Keratinocyte (primary cell): ENCODE measurements around the gene KLHL33. TPM values are rescaled to one million over a fixed set of nuclear protein-coding genes. Genes with fewer than 3 reads are reported as not detected.

Experiments used
- DNase-seq: peaks from one replicate; pipeline ENCODE4 v3.0.0-alpha.2; 2011; ENCODE audit warnings: low read depth, missing footprints, low spot score
- FAIRE-seq: peaks from 2 replicates; lab custom pipeline; 2011; peaks lifted over from hg19 to GRCh38; lab: Jason Lieb, UNC
- H2AFZ ChIP-seq: 2 replicates; pipeline ENCODE4 v1.6.0; 2012; ENCODE audit warnings: low read length, control low read depth, inconsistent platforms; ENCODE audit not compliant: control insufficient read depth
- H3K27ac ChIP-seq: 2 replicates; pipeline ENCODE4 v1.5.1; 2011; ENCODE audit warnings: low read length; ENCODE audit not compliant: control insufficient read depth, insufficient read depth
- H3K27me3 ChIP-seq: 3 replicates; pipeline ENCODE4 v1.6.0; 2011; ENCODE audit warnings: low read length; ENCODE audit not compliant: control insufficient read depth, insufficient read depth; ENCODE audit errors: extremely low read depth
- H3K36me3 ChIP-seq, 2 experiments: 2 replicates in 1 of 2; 3 replicates in 1 of 2; pipeline ENCODE4 v1.5.1; 2011; ENCODE audit warnings: low read length in 2 of 2, mild to moderate bottlenecking in 1 of 2; ENCODE audit not compliant: control insufficient read depth in 2 of 2, insufficient read depth in 2 of 2; ENCODE audit errors: extremely low read depth in 1 of 2
- H3K4me1 ChIP-seq: 3 replicates; pipeline ENCODE4 v1.5.1; 2011; ENCODE audit warnings: low read length; ENCODE audit not compliant: control insufficient read depth, insufficient read depth; ENCODE audit errors: extremely low read depth
- H3K4me2 ChIP-seq: 3 replicates; pipeline ENCODE4 v1.6.0; 2011; ENCODE audit warnings: low read depth, low read length; ENCODE audit not compliant: control insufficient read depth, insufficient read depth; ENCODE audit errors: extremely low read depth
- H3K4me3 ChIP-seq, 3 experiments: fragments of 200-600 bp in 1 of 3; sonication (generic) in 1 of 3; 2 replicates in 2 of 3; 3 replicates in 1 of 3; pipeline ENCODE4 v1.5.1; 2011 to 2016; ENCODE audit warnings: low read length in 3 of 3, mild to moderate bottlenecking in 3 of 3, control low read depth in 2 of 3, inconsistent platforms in 1 of 3, low read depth in 1 of 3, mixed read lengths in 1 of 3, mixed run types in 1 of 3, moderate library complexity in 1 of 3; ENCODE audit not compliant: control insufficient read depth in 2 of 3, insufficient read depth in 2 of 3; ENCODE audit errors: extremely low read depth in 1 of 3
- H3K79me2 ChIP-seq: 2 replicates; pipeline ENCODE4 v1.6.0; 2012; ENCODE audit warnings: low read length; ENCODE audit not compliant: control insufficient read depth, insufficient read depth
- H3K9ac ChIP-seq: 3 replicates; pipeline ENCODE4 v1.6.0; 2011; ENCODE audit warnings: low read length; ENCODE audit not compliant: control insufficient read depth, insufficient read depth; ENCODE audit errors: extremely low read depth
- H3K9me1 ChIP-seq: 3 replicates; pipeline ENCODE4 v1.6.0; 2011; ENCODE audit warnings: low read length; ENCODE audit not compliant: control insufficient read depth, insufficient read depth; ENCODE audit errors: extremely low read depth
- H3K9me3 ChIP-seq: 2 replicates; pipeline ENCODE4 v1.5.1; 2012; ENCODE audit warnings: low read depth, low read length; ENCODE audit not compliant: control insufficient read depth
- H4K20me1 ChIP-seq: 3 replicates; pipeline ENCODE4 v1.6.0; 2011; ENCODE audit warnings: low read length; ENCODE audit not compliant: control insufficient read depth, insufficient read depth; ENCODE audit errors: extremely low read depth
- CTCF ChIP-seq, 3 experiments: IDR thresholded peaks in 1 of 3; conservative IDR thresholded peaks in 1 of 3; optimal IDR thresholded peaks in 1 of 3; 2 replicates in 2 of 3; 3 replicates in 1 of 3; pipeline versions ENCODE3 to v1.5.1; 2011; ENCODE audit warnings: low read length in 3 of 3, mild to moderate bottlenecking in 3 of 3, moderate library complexity in 2 of 3, control low read depth in 1 of 3, inconsistent platforms in 1 of 3; ENCODE audit not compliant: insufficient read depth in 2 of 3; ENCODE audit errors: extremely low read depth in 1 of 3
- EZH2 ChIP-seq: IDR thresholded peaks from one replicate; pipeline ENCODE4 v1.6.1; 2012; ENCODE audit warnings: inconsistent platforms, mild to moderate bottlenecking, low read length, moderate library complexity
- dilution Hi-C: fragments of 300-500 bp; cut with MboI; formaldehyde crosslinking; loops from one replicate; pipeline ENCODE4 v1.7.0; 2020; ENCODE audit warnings: low sequenced_read_pairs; ENCODE audit not compliant: extremely low pct_ligation_motif_present
- polyA plus RNA-seq, 5 experiments: library from polyadenylated mRNA; depleted of rRNA in 3 of 5; stranded (reverse) in 3 of 5; stranded (forward) in 1 of 5; unstranded in 1 of 5; fragments of >200 nt; gene quantifications; 1 replicate in 1 of 5; 2 replicates in 3 of 5; 3 replicates in 1 of 5; pipeline versions ENCODE4 v1.2.1 to v1.2.3, GENCODE V29; 2011 to 2012; ENCODE audit warnings: missing spikeins in 2 of 5, low read depth in 1 of 5, low replicate concordance in 1 of 5

Gene KLHL33
- polyA plus RNA-seq, 1 donor (not counting 4 experiments of a cell fraction or from before 2014, with no cell fraction given) = not detected

- Histone ChIP-seq H4K20me1 (no peaks in the 10 kb centered on the region), H3K79me2 (no peaks in the 10 kb centered on the region), H3K27ac (no peak overlapping the region), H3K36me3 (no peaks in the 10 kb centered on the region), H3K4me2 (no peak overlapping the region), H3K9me3 (no peaks in the 10 kb centered on the region), H3K9me1 (no peaks in the 10 kb centered on the region), H3K9ac (no peak overlapping the region), H3K27me3 (no peaks in the 10 kb centered on the region), H3K4me1 (peaks cover 7% of the 10 kb centered on the region), H3K4me3 (no peak overlapping the region), H2AFZ (no peak overlapping the region)
- DNase-seq (no peak), FAIRE-seq (no peak)
- no peak for TF ChIP-seq CTCF (optimal IDR thresholded peaks at IDR 0.05 in 1 of 3, IDR thresholded peaks at IDR 0.05 in 1 of 3, conservative IDR thresholded peaks at IDR 0.05 in 1 of 3; ENCODE audit: extremely low read depth in 1 of 3, insufficient read depth in 2 of 3, low read length in 3 of 3)
- TF ChIP-seq EZH2 = no peak
- dilution Hi-C loops = no loop called here
These were observed 13.1 kb downstream of the KLHL33 start for GRCh38 chr14:20422886-20423285.

DNA sequence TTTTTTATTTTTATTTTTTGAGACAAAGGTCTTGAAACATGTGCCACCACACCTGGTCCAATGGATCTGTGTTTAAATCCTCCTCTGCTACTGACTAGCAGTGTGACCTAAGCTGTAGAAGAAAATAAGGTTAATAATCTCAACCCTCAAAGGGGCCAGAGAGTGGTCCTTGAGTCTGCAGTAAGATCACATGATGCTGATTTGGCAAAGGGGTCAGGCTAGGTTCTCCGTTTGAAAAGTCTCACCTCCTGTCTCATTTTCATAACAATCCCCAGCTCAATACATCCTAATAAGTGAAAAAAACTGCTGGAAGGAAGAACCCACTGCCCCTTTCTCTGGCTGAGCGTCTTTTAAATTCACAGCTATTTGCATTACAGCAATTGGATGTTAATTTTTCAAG is 14.7 kb downstream of the KLHL33 start:
- no peak for DNase-seq
- Histone ChIP-seq H3K9me1 (no peaks in the 10 kb centered on the region), H2AFZ (no peak overlapping the region), H4K20me1 (no peaks in the 10 kb centered on the region), H3K4me3 (no peak overlapping the region), H3K27ac (no peak overlapping the region), H3K4me1 (no peaks in the 10 kb centered on the region), H3K27me3 (no peaks in the 10 kb centered on the region), H3K36me3 (no peaks in the 10 kb centered on the region), H3K9me3 (no peaks in the 10 kb centered on the region), H3K79me2 (no peaks in the 10 kb centered on the region), H3K9ac (no peak overlapping the region), H3K4me2 (no peak overlapping the region)
- TF ChIP-seq CTCF (optimal IDR thresholded peaks at IDR 0.05 in 1 of 3, IDR thresholded peaks at IDR 0.05 in 1 of 3, conservative IDR thresholded peaks at IDR 0.05 in 1 of 3; ENCODE audit: extremely low read depth in 1 of 3, insufficient read depth in 2 of 3, low read length in 3 of 3) (no peak), EZH2 (no peak)
- no peak for FAIRE-seq
- dilution Hi-C loops = no loop called here
